Spleen (tissue), 7 donors: Measurements from ENCODE around the gene STPG1.

Source experiments
- CTCF ChIP-seq, 11 experiments: fragments of 200-600 bp in 7 of 11; fragments of 450-650 bp in 4 of 11; sonication (generic) in 4 of 11; IDR thresholded peaks in 8 of 11; conservative IDR thresholded peaks in 3 of 11; 1 replicate in 7 of 11; 2 replicates in 4 of 11; pipeline versions ENCODE4 v1.4.0 to v1.8.0; 2016 to 2021; ENCODE audit warnings: antibody characterized with exemption in 11 of 11, inconsistent platforms in 4 of 11, mild to moderate bottlenecking in 1 of 11
- POLR2A ChIP-seq, 3 donors: fragments of 450-650 bp; IDR thresholded peaks; one replicate each; pipeline ENCODE4 v1.5.1; 2017; ENCODE audit warnings: antibody characterized with exemption in 3 of 3, mild to moderate bottlenecking in 1 of 3
- POLR2AphosphoS5 ChIP-seq, 3 donors: sonication (generic); formaldehyde crosslinking; IDR thresholded peaks; one replicate each; pipeline ENCODE4 v1.5.1; 2017; ENCODE audit warnings: antibody characterized with exemption in 3 of 3
- donor health status: DM: no; HTN: no; CAD: no; lungs with moderate emphysema.
- donor health status: DM: no; HTN: no; CAD: no.
- donor health status: DM: no; HTN: no; CAD: no.

GRCh38 chr1:24441996-24442668, 28.6 kb upstream of the STPG1 start:
- TF ChIP-seq CTCF (IDR thresholded peaks at IDR 0.05 in 8 of 11, conservative IDR thresholded peaks at IDR 0.05 in 3 of 11) (no peak), POLR2A (IDR thresholded peaks at IDR 0.05) (no peak), POLR2AphosphoS5 (IDR thresholded peaks at IDR 0.05) (no peak)
